Endothelial cell of umbilical vein (primary cell): ENCODE results near the gene SENP5. TPM values are rescaled to one million over a fixed set of nuclear protein-coding genes. Genes with fewer than 3 reads are reported as not detected.

Experiments used
- BruUV-seq: library from RNA; stranded (reverse); fragments of 400-500 nt; replicated peaks from 2 replicates; lab custom pipeline; 2021; lab: Mats Ljungman, UMichigan
- CTCF ChIA-PET: fragments of 300-600, 350-600 bp; sonication (Branson Sonifier 250); formaldehyde crosslinking; loops from one replicate; lab custom pipeline; 2021; ENCODE audit warnings: antibody characterized with exemption, inconsistent platforms; lab: Charles Lee
- POLR2A ChIA-PET: fragments of 300-600, 350-600 bp; sonication (Branson Sonifier 250); formaldehyde crosslinking; loops from one replicate; lab custom pipeline; 2021; ENCODE audit warnings: antibody characterized with exemption, inconsistent platforms; lab: Charles Lee
- DNase-seq: peaks from one replicate; pipeline ENCODE4 v3.0.0-alpha.2; 2011; ENCODE audit warnings: low read depth, low spot score
- FAIRE-seq: peaks from 2 replicates; lab custom pipeline; 2011; peaks lifted over from hg19 to GRCh38; lab: Jason Lieb, UNC
- H2AFZ ChIP-seq: 2 replicates; pipeline ENCODE4 v1.6.0; 2012; ENCODE audit warnings: low read depth, low read length, control low read depth, inconsistent platforms
- H3K27ac ChIP-seq: 2 replicates; pipeline ENCODE4 v1.5.1; 2011; ENCODE audit warnings: low read depth, mild to moderate bottlenecking, control low read depth, low read length, moderate library complexity; ENCODE audit not compliant: insufficient read depth
- H3K27me3 ChIP-seq, 2 experiments: 2 replicates each; pipeline versions ENCODE4 v1.6.0 to v1.6.1; 2011; ENCODE audit warnings: low read length in 2 of 2, mixed read lengths in 1 of 2; ENCODE audit not compliant: control insufficient read depth in 2 of 2, insufficient read depth in 2 of 2
- H3K36me3 ChIP-seq, 2 experiments: 2 replicates in 1 of 2; 3 replicates in 1 of 2; pipeline ENCODE4 v1.5.1; 2011; ENCODE audit warnings: low read length in 2 of 2, mild to moderate bottlenecking in 1 of 2, moderate library complexity in 1 of 2; ENCODE audit not compliant: control insufficient read depth in 2 of 2, insufficient read depth in 2 of 2; ENCODE audit errors: extremely low read depth in 1 of 2
- H3K4me1 ChIP-seq: 3 replicates; pipeline ENCODE4 v1.5.1; 2011; ENCODE audit warnings: mild to moderate bottlenecking, low read length; ENCODE audit not compliant: control insufficient read depth, insufficient read depth; ENCODE audit errors: extremely low read depth
- H3K4me2 ChIP-seq: 2 replicates; pipeline ENCODE4 v1.6.1; 2011; ENCODE audit warnings: low read length, control low read depth, mixed read lengths; ENCODE audit not compliant: insufficient read depth
- H3K4me3 ChIP-seq, 3 experiments: fragments of 200-600 bp in 1 of 3; sonication (generic), shearing (Covaris generic) in 1 of 3; replicated peaks in 1 of 3; 2 replicates each; pipeline ENCODE4 v1.5.1; 2011 to 2016; ENCODE audit warnings: control low read depth in 3 of 3, low read length in 3 of 3, mild to moderate bottlenecking in 2 of 3, inconsistent platforms in 1 of 3, low read depth in 1 of 3, moderate library complexity in 1 of 3; ENCODE audit not compliant: insufficient read depth in 1 of 3
- H3K79me2 ChIP-seq: 2 replicates; pipeline ENCODE4 v1.6.0; 2012; ENCODE audit warnings: low read length, inconsistent platforms; ENCODE audit not compliant: control insufficient read depth, insufficient read depth
- H3K9ac ChIP-seq: replicated peaks from 2 replicates; pipeline ENCODE3; 2011; ENCODE audit warnings: low read length, control low read depth; ENCODE audit not compliant: insufficient read depth; ENCODE audit errors: extremely low read depth
- H3K9me1 ChIP-seq: replicated peaks from 3 replicates; pipeline ENCODE4 v1.6.0; 2011; ENCODE audit warnings: mild to moderate bottlenecking, low read length; ENCODE audit not compliant: control insufficient read depth, insufficient read depth; ENCODE audit errors: extremely low read depth
- H3K9me3 ChIP-seq: replicated peaks from 2 replicates; pipeline ENCODE4 v1.5.1; 2012; ENCODE audit warnings: low read length, inconsistent platforms; ENCODE audit not compliant: control insufficient read depth, insufficient read depth
- H4K20me1 ChIP-seq: replicated peaks from 2 replicates; pipeline ENCODE3; 2011; ENCODE audit warnings: mild to moderate bottlenecking, low read length; ENCODE audit not compliant: control insufficient read depth, insufficient read depth; ENCODE audit errors: extremely low read depth
- CTCF ChIP-seq, 2 donors: IDR thresholded peaks; 1 replicate in 1 of 2; 2 replicates in 1 of 2; pipeline ENCODE4 v1.5.1; 2011; ENCODE audit warnings: low read length in 2 of 2, mild to moderate bottlenecking in 2 of 2, moderate library complexity in 2 of 2, control low read depth in 1 of 2, inconsistent platforms in 1 of 2, low read depth in 1 of 2; ENCODE audit not compliant: insufficient read depth in 1 of 2; ENCODE audit errors: extremely low read depth in 1 of 2
- FOS ChIP-seq: IDR thresholded peaks from 2 replicates; pipeline ENCODE4 v1.6.1; 2011; ENCODE audit warnings: mild to moderate bottlenecking, low read length, moderate library complexity, borderline replicate concordance; ENCODE audit not compliant: insufficient read depth
- GATA2 ChIP-seq: IDR thresholded peaks from 2 replicates; pipeline ENCODE4 v1.7.0; 2011; ENCODE audit warnings: low read depth, mild to moderate bottlenecking, moderate library complexity, mixed read lengths, low read length; ENCODE audit not compliant: insufficient read length, insufficient read depth
- JUN ChIP-seq: IDR thresholded peaks from 2 replicates; pipeline ENCODE4 v1.6.1; 2011; ENCODE audit warnings: borderline replicate concordance, low read depth; ENCODE audit not compliant: insufficient read length, insufficient read depth
- MAX ChIP-seq: IDR thresholded peaks from 2 replicates; pipeline ENCODE4 v1.6.1; 2011; ENCODE audit not compliant: insufficient read depth, insufficient read length
- MYC ChIP-seq: IDR thresholded peaks from one replicate; pipeline ENCODE4 v1.6.1; 2011; ENCODE audit warnings: mild to moderate bottlenecking, low read depth, low read length
- POLR2A ChIP-seq: IDR thresholded peaks from 2 replicates; pipeline ENCODE4 v1.6.1; 2012; ENCODE audit warnings: low read depth, mild to moderate bottlenecking, control low read depth, low read length
- POLR2AphosphoS5 ChIP-seq: IDR thresholded peaks from 2 replicates; pipeline ENCODE4 v1.6.1; 2012; ENCODE audit warnings: low read depth, mild to moderate bottlenecking, control low read depth, low read length, moderate library complexity; ENCODE audit not compliant: insufficient read depth
- dilution Hi-C: fragments of 300-500 bp; cut with MboI; formaldehyde crosslinking; loops from one replicate; pipeline ENCODE4 v1.15.0; 2019; ENCODE audit warnings: low sequenced_read_pairs; ENCODE audit not compliant: extremely low pct_ligation_motif_present
- intact Hi-C: fragments of 100-400 bp; cut with micrococcal nuclease; formaldehyde crosslinking; loops from one replicate; pipeline ENCODE4 v1.10.0; 2022
- polyA plus RNA-seq, 4 experiments: library from polyadenylated mRNA; depleted of rRNA in 3 of 4; stranded (reverse) in 3 of 4; unstranded in 1 of 4; fragments of >200 nt; gene quantifications; 2 replicates each; pipeline versions ENCODE4 v1.2.1 to v1.2.3, GENCODE V29; 2011 to 2012; ENCODE audit warnings: missing spikeins in 1 of 4
- total RNA-seq: library from RNA; stranded (reverse); gene quantifications from 2 replicates; pipeline ENCODE4 v1.2.3, GENCODE V29; 2021

SENP5 gene
- total and polyA plus RNA-seq, 2 donors (not counting 3 experiments of a cell fraction or from before 2014, with no cell fraction given): 7.9 to 33.5 TPM

DNA sequence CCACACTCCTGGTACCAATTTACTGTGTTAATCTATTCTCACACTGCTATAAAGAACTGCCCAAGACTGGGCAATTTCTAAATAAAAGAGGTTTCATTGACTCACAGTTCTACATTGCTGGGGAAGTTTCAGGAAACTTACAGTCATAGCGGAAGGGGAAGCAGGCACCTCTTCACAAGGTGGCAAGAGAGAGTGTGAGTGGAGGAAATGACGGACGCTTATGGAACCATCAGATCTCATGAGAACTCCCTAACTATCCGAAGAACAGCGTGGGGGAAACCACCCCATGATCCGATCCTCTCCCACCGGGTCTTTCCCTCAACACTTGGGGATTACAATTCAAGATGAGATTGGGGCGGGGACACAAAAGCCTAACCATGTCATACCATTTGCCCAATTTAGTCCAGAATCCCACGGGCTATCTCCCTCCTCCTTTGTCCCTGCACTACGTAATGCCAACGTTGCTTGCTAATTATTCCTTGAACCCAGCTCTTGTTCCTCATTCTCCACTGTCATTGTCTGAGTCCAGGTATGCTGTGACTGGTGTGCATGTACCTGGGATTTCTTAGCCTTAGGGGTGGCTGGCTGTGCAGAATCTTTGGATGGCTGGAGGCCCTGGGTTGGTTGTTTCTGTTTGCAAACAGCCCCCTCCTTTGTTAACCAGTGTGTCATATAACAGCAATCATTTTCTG is 97.5 kb downstream of the SENP5 start:
- no peak overlapping the region for H3K4me2 ChIP-seq
- intact Hi-C loops (loop anchor here (5.0 kb wide), 1 partner anchor 443 kb away; no protein-coding TSS in a partner anchor), dilution Hi-C loops (no loop called here)
- no peak overlapping the region for H3K27ac ChIP-seq
- H3K9me3 ChIP-seq: no peaks in the 10 kb centered on the region
- BruUV-seq: no TSS peak
- TF ChIP-seq POLR2A (no peak), GATA2 (no peak), FOS (no peak), MAX (no peak), JUN (no peak), CTCF (IDR thresholded peaks at IDR 0.05; ENCODE audit: extremely low read depth in 1 of 2, insufficient read depth in 1 of 2, low read depth in 1 of 2, low read length in 2 of 2) (no peak), MYC (no peak), POLR2AphosphoS5 (no peak)
- no peaks in the 10 kb centered on the region for H3K79me2 ChIP-seq
- peaks cover 3% of the 10 kb centered on the region for H3K4me1 ChIP-seq
- FAIRE-seq (no peak), DNase-seq (no peak)
- POLR2A ChIA-PET: no interaction called here
- no peak overlapping the region for H3K9ac ChIP-seq
- no peaks in the 10 kb centered on the region for H3K27me3 ChIP-seq
- CTCF ChIA-PET: no interaction called here
- H3K36me3 ChIP-seq: no peaks in the 10 kb centered on the region
- H3K4me3 ChIP-seq: no peak overlapping the region
- no peak overlapping the region for H2AFZ ChIP-seq
- H4K20me1 ChIP-seq: no peaks in the 10 kb centered on the region
- no peaks in the 10 kb centered on the region for H3K9me1 ChIP-seq
